Gastrocnemius medialis (tissue), 4 donors: ENCODE data around the gene TBXA2R.

ENCODE experiments used
- CTCF ChIP-seq, 5 experiments: fragments of 450-650 bp in 3 of 5; fragments of 200-600 bp in 2 of 5; sonication (generic) in 2 of 5; IDR thresholded peaks in 4 of 5; conservative IDR thresholded peaks in 1 of 5; 1 replicate in 4 of 5; 2 replicates in 1 of 5; pipeline ENCODE4 v1.5.1; 2016 to 2019; ENCODE audit warnings: antibody characterized with exemption in 5 of 5, mild to moderate bottlenecking in 3 of 5, moderate library complexity in 3 of 5
- POLR2A ChIP-seq, 2 donors: fragments of 450-650 bp; IDR thresholded peaks; one replicate each; pipeline ENCODE4 v1.6.1; 2017; ENCODE audit warnings: antibody characterized with exemption in 2 of 2, mild to moderate bottlenecking in 2 of 2, moderate library complexity in 2 of 2

DNA sequence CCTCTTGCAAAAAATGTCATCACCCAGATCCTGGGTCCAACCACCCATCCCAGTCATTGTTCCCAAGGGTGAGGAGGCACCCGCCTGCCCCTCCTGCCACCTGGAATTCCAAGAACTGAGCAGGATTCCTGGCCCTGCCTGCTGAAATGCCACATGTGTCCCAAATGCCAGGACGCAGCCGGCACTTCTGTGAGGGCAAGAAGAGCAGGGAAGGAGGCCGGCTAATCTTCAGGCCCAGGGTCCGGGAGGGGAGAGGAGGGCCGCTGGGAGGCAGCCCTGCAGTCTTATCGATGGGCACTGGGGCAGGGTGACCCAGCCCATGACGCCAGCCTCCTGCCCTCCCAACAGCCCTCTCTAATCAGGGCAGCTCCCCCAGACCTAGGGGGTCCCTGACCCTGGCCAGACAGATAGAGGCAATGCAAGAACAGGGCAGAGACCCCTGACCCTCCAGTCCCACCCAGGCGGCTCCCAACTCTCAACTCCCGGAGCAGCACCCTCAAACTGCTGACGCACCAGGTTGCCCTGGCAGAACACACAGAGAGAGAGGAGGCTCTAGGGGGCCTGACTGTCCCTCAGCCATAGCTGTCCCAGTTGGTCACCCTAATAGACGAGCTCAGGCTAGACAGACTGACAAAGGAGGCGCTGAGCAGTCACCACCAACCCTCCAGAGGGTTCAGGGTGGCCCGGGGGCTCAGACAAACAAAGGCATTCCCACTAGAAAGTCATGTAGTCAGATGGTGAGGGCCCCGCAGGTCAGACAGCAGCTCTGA lies 50.8 kb downstream of the TBXA2R start:
- TF ChIP-seq CTCF (IDR thresholded peaks at IDR 0.05 in 4 of 5, conservative IDR thresholded peaks at IDR 0.05 in 1 of 5) (no peak), POLR2A (IDR thresholded peaks at IDR 0.05) (no peak)
